Neutrophil (primary cell): Measurements from ENCODE around the gene OSBP2.

ENCODE experiments used
- H3K27ac ChIP-seq: fragments of 200-600 bp; sonication (generic); 2 replicates; pipeline ENCODE4 v1.5.1; 2016; ENCODE audit warnings: mild to moderate bottlenecking, moderate library complexity
- H3K27me3 ChIP-seq: fragments of 200-600 bp; sonication (generic); 2 replicates; pipeline ENCODE4 v1.6.0; 2016; ENCODE audit warnings: mild to moderate bottlenecking
- H3K36me3 ChIP-seq: fragments of 200-600 bp; sonication (generic); 2 replicates; pipeline ENCODE4 v1.5.1; 2017
- H3K4me1 ChIP-seq, 2 experiments: fragments of 200-600 bp in 1 of 2; sonication (generic) in 1 of 2; 1 replicate in 1 of 2; 2 replicates in 1 of 2; pipeline versions ENCODE4 v1.5.1 to v1.6.1; 2013 to 2016; ENCODE audit warnings: low read depth in 1 of 2, low read length in 1 of 2, mild to moderate bottlenecking in 1 of 2, moderate library complexity in 1 of 2; ENCODE audit not compliant: control insufficient read depth in 1 of 2, insufficient read depth in 1 of 2
- H3K4me3 ChIP-seq, 2 experiments: fragments of 200-600 bp in 1 of 2; sonication (generic) in 1 of 2; 1 replicate in 1 of 2; 2 replicates in 1 of 2; pipeline ENCODE4 v1.5.1; 2013 to 2016; ENCODE audit warnings: low read depth in 1 of 2, low read length in 1 of 2, mild to moderate bottlenecking in 1 of 2, moderate library complexity in 1 of 2
- H3K9me3 ChIP-seq: fragments of 200-600 bp; sonication (generic); 2 replicates; pipeline ENCODE4 v1.5.1; 2016
- CTCF ChIP-seq: fragments of 200-600 bp; sonication (generic); IDR thresholded peaks from 2 replicates; pipeline ENCODE4 v1.5.1; 2016; ENCODE audit warnings: antibody characterized with exemption

The OSBP2 gene

GRCh38 chr22:30650508-30651116 lies 44.1 kb upstream of the OSBP2 start:
- Histone ChIP-seq H3K4me1 (no peaks in the 10 kb centered on the region), H3K36me3 (no peaks in the 10 kb centered on the region), H3K4me3 (no peak overlapping the region), H3K27me3 (no peaks in the 10 kb centered on the region), H3K27ac (no peak overlapping the region), H3K9me3 (no peaks in the 10 kb centered on the region)
- TF ChIP-seq CTCF: no peak

GRCh38 chr22:30652852-30653251 lies 41.8 kb upstream of the OSBP2 start:
- no peaks in the 10 kb centered on the region for H3K9me3 ChIP-seq
- H3K4me3 ChIP-seq: no peak overlapping the region
- TF ChIP-seq CTCF: no peak
- no peaks in the 10 kb centered on the region for H3K27me3 ChIP-seq
- H3K4me1 ChIP-seq: no peaks in the 10 kb centered on the region
- H3K27ac ChIP-seq: no peak overlapping the region
- H3K36me3 ChIP-seq: no peaks in the 10 kb centered on the region

GRCh38 chr22:30654361-30654760 lies 40.3 kb upstream of the OSBP2 start:
- H3K9me3 ChIP-seq: no peaks in the 10 kb centered on the region
- H3K4me1 ChIP-seq: no peaks in the 10 kb centered on the region
- H3K27ac ChIP-seq: no peak overlapping the region
- H3K27me3 ChIP-seq: no peaks in the 10 kb centered on the region
- no peak for TF ChIP-seq CTCF
- H3K4me3 ChIP-seq: no peak overlapping the region
- H3K36me3 ChIP-seq: no peaks in the 10 kb centered on the region

GRCh38 chr22:30655532-30655931 lies 39.1 kb upstream of the OSBP2 start:
- Histone ChIP-seq H3K36me3 (no peaks in the 10 kb centered on the region), H3K4me1 (no peaks in the 10 kb centered on the region), H3K27ac (no peak overlapping the region), H3K9me3 (no peaks in the 10 kb centered on the region), H3K4me3 (no peak overlapping the region), H3K27me3 (no peaks in the 10 kb centered on the region)
- no peak for TF ChIP-seq CTCF

GRCh38 chr22:30662040-30662439 lies 32.6 kb upstream of the OSBP2 start:
- Histone ChIP-seq H3K4me1 (peaks cover 3 to 11% of the 10 kb centered on the region in 2 experiments), H3K36me3 (peaks cover 27% of the 10 kb centered on the region), H3K27me3 (no peaks in the 10 kb centered on the region), H3K9me3 (no peaks in the 10 kb centered on the region), H3K27ac (no peak overlapping the region), H3K4me3 (no peak overlapping the region)
- TF ChIP-seq CTCF: no peak
